Mesothelial cell of epicardium (in vitro differentiated cells): ENCODE data around the gene CFDP1. TPM values are rescaled to one million over a fixed set of nuclear protein-coding genes. Genes with fewer than 3 reads are reported as not detected.

Experiments used
- DNase-seq, 2 experiments: peaks; one replicate each; pipeline ENCODE4 v3.0.0; 2021; ENCODE audit warnings: low spot score in 2 of 2; ENCODE audit not compliant: unreplicated experiment in 2 of 2
- H3K27ac Mint-ChIP-seq: 2 replicates; pipeline ENCODE4 v1.8.0; 2021; ENCODE audit warnings: mixed read lengths
- H3K27me3 Mint-ChIP-seq: 2 replicates; pipeline ENCODE4 v1.8.0; 2021; ENCODE audit warnings: low read depth, mixed read lengths
- H3K36me3 Mint-ChIP-seq: 2 replicates; pipeline ENCODE4 v1.8.0; 2021; ENCODE audit warnings: mixed read lengths
- H3K4me1 Mint-ChIP-seq: 2 replicates; pipeline ENCODE4 v1.8.0; 2021; ENCODE audit warnings: mixed read lengths
- H3K4me3 Mint-ChIP-seq: 2 replicates; pipeline ENCODE4 v1.8.0; 2021; ENCODE audit warnings: mild to moderate bottlenecking, moderate library complexity, mixed read lengths
- H3K9me3 Mint-ChIP-seq: 2 replicates; pipeline ENCODE4 v1.8.0; 2021; ENCODE audit warnings: mixed read lengths
- CTCF ChIP-seq: fragments of 200-600 bp; sonication (generic); IDR thresholded peaks from one replicate; pipeline ENCODE4 v1.5.0; 2021; ENCODE audit warnings: antibody characterized with exemption; ENCODE audit not compliant: unreplicated experiment
- total RNA-seq: library from RNA; stranded (reverse); gene quantifications from 3 replicates; pipeline ENCODE4 v1.2.1, GENCODE V29; 2021

CFDP1 gene
- total RNA-seq, 1 donor from 2014 or later, result 89.1 TPM

- Mint-ChIP-seq H3K36me3 (peaks cover 31% of the 10 kb centered on the region), H3K4me3 (no peak overlapping the region), H3K9me3 (no peaks in the 10 kb centered on the region), H3K4me1 (peaks cover 26% of the 10 kb centered on the region), H3K27ac (no peak overlapping the region), H3K27me3 (no peaks in the 10 kb centered on the region)
- no peak for DNase-seq
- TF ChIP-seq CTCF, result no peak
Measured at GRCh38 chr16:75301804-75302203, 131.5 kb downstream of the CFDP1 start.

GRCh38 chr16:75298267-75298666 is 135.0 kb downstream of the CFDP1 start:
- H3K36me3 Mint-ChIP-seq, result peaks cover 28% of the 10 kb centered on the region
- H3K27ac Mint-ChIP-seq, result no peak overlapping the region
- no peaks in the 10 kb centered on the region for H3K27me3 Mint-ChIP-seq

GRCh38 chr16:75296606-75297005 is 136.7 kb downstream of the CFDP1 start:
- DNase-seq, result no peak
- no peak for TF ChIP-seq CTCF
- peaks cover 32% of the 10 kb centered on the region for H3K36me3 Mint-ChIP-seq
- no peaks in the 10 kb centered on the region for H3K9me3 Mint-ChIP-seq
- no peak overlapping the region for H3K4me3 Mint-ChIP-seq
- H3K27me3 Mint-ChIP-seq, result no peaks in the 10 kb centered on the region
- H3K27ac Mint-ChIP-seq, result no peak overlapping the region
- H3K4me1 Mint-ChIP-seq, result peaks cover 9% of the 10 kb centered on the region

More at GRCh38 chr16:75298267-75298666, 135.0 kb downstream of the CFDP1 start:
- no peak for TF ChIP-seq CTCF
- Mint-ChIP-seq H3K4me3 (no peak overlapping the region), H3K9me3 (no peaks in the 10 kb centered on the region), H3K4me1 (peaks cover 9% of the 10 kb centered on the region)
- DNase-seq, result no peak

GRCh38 chr16:75294773-75295459 is 138.4 kb downstream of the CFDP1 start:
- H3K4me3 Mint-ChIP-seq, result no peak overlapping the region
- peaks cover 27% of the 10 kb centered on the region for H3K36me3 Mint-ChIP-seq

GRCh38 chr16:75293772-75294171 is 139.5 kb downstream of the CFDP1 start:
- Mint-ChIP-seq H3K4me1 (peaks cover 9% of the 10 kb centered on the region), H3K9me3 (no peaks in the 10 kb centered on the region), H3K4me3 (no peak overlapping the region), H3K27ac (peak overlapping the region; percentile 45), H3K27me3 (no peaks in the 10 kb centered on the region), H3K36me3 (peaks cover 23% of the 10 kb centered on the region)
- no peak for DNase-seq
- no peak for TF ChIP-seq CTCF

More at GRCh38 chr16:75294773-75295459, 138.4 kb downstream of the CFDP1 start:
- Mint-ChIP-seq H3K4me1 (peaks cover 9% of the 10 kb centered on the region), H3K9me3 (no peaks in the 10 kb centered on the region), H3K27ac (peak overlapping the region; percentile 80), H3K27me3 (no peaks in the 10 kb centered on the region)
- TF ChIP-seq CTCF, result no peak
- DNase-seq, result no peak

GRCh38 chr16:75293173-75293572 is 140.1 kb downstream of the CFDP1 start:
- Mint-ChIP-seq H3K4me3 (no peak overlapping the region), H3K27ac (no peak overlapping the region), H3K4me1 (peaks cover 12% of the 10 kb centered on the region), H3K9me3 (no peaks in the 10 kb centered on the region), H3K36me3 (peaks cover 26% of the 10 kb centered on the region), H3K27me3 (no peaks in the 10 kb centered on the region)
- no peak for DNase-seq
- no peak for TF ChIP-seq CTCF
